ENCODE results near the gene DOHH. TPM values are rescaled to one million over a fixed set of nuclear protein-coding genes. Genes with fewer than 3 reads are reported as not detected.

The DOHH gene
- total RNA-seq, 4 donors from 2014 or later: 16.5 to 30.7 (median 20.3) TPM

DNA sequence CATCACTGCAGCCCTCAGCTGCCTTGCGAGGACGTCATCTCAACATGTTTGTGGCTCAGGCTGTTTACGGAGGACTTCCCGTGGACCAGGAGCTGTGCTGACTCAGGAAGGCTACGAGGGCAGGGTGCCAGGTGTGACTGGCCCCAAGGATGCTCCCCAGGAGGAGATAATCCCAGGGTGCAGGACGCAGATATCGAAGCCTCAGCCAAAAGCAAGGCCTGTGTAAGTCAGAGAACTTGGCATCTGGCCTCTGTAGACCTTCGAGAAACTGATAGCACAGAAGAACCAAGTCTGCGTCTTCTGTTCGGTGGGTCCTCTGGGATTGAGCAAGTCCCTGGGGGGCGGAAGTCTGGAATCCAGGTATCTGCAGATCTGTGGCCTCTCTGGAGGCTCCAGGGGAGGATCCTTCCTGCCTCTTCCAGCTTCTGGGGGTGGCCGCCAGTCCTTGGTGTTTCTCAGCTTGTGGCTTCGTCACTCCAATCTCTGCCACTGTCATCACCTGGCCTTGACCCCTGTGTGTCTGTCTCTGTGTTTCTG lies 2.6 kb upstream of the DOHH start:
- H3K27me3 ChIP-seq: no peaks in the 10 kb centered on the region
- TF ChIP-seq POLR2AphosphoS5 (IDR thresholded peaks at IDR 0.05) (no peak), EP300 (IDR thresholded peaks at IDR 0.05) (no peak), POLR2A (IDR thresholded peaks at IDR 0.05) (no peak), CTCF (IDR thresholded peaks at IDR 0.05) (no peak)
- no peak overlapping the region for H3K27ac ChIP-seq
- 88% methylated on average over 9 of the region's 13 CpGs; no CpG with 5 or more reads in 1 of the 2 donors for WGBS, 2 donors (ENCODE audit: low coverage in 1 of 2)
- peaks cover 0 to 48% (median 21%) of the 10 kb centered on the region in 3 donors for H3K4me1 ChIP-seq
- no peak overlapping the region for H3K4me3 ChIP-seq
- H3K36me3 ChIP-seq: no peaks in the 10 kb centered on the region
- H3K9me3 ChIP-seq: no peaks in the 10 kb centered on the region
- no peak for ATAC-seq

DNA sequence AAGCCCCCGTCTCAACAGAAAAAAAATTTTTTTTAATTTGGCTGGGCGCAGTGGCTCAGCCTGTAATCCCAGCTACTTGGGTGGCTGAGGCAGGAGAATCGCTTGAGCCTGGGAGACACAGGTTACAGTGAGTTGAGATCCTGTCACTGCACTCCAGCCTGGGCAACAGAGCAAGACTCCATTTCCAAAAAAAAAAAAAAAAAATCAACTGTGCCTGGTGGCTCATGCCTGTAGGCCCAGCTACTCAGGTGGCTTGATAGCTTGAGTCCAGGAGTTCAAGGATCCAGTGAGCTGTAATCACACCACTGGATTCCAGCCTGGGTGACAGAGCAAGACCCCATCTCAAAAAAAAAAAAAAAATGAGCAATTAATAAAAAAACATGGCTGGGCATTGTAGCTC lies 1.3 kb upstream of the DOHH start:
- Histone ChIP-seq H3K27me3 (no peaks in the 10 kb centered on the region), H3K27ac (no peak overlapping the region), H3K4me1 (peaks cover 0 to 34% (median 12%) of the 10 kb centered on the region in 3 donors), H3K9me3 (no peaks in the 10 kb centered on the region), H3K36me3 (peaks cover 0 to 9% of the 10 kb centered on the region in 2 donors), H3K4me3 (no peak overlapping the region)
- WGBS, 2 donors (ENCODE audit: low coverage in 1 of 2): 75% methylated on average over 2 of the region's 3 CpGs; no CpG with 5 or more reads in 1 of the 2 donors
- ATAC-seq: no peak
- TF ChIP-seq CTCF (IDR thresholded peaks at IDR 0.05) (no peak), POLR2AphosphoS5 (IDR thresholded peaks at IDR 0.05) (no peak), POLR2A (IDR thresholded peaks at IDR 0.05) (no peak), EP300 (IDR thresholded peaks at IDR 0.05) (no peak)

DNA sequence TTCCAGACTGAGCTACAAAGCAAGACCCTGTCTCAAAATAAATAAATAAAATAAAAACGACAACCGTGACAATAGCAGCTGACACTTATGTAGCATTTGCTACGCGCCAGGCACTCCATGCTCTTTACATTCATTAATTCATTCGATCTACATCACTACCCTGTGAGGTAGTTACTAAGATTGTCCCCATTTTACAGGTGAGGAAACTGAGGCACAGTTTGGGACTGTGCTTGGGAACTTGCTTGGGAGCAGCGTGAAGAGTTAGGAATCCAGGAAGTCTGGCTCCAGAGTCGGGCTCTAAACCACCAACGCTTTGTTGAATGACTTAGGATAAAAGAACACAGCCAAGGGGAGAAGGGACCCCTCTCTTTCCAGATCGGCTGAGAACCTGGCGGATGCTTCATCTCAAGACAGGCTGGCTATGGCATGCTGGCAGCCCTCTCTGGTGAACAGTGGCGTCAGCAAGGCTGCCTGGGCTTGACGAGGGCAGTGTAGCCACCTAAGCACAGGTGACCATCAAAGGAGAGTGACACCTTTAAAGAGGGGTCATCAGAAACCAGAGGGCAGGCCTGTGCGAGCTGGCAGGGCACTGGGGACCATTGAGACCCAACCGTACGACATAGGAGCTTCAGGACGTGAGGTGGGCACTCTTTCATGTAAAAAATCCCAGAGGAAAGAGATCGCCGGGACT lies 591 bp downstream of the DOHH start:
- Histone ChIP-seq H3K9me3 (no peaks in the 10 kb centered on the region), H3K4me3 (peak overlapping the region; percentile 94 to 99), H3K36me3 (peaks cover 0 to 28% of the 10 kb centered on the region in 2 donors), H3K4me1 (peaks cover 0 to 25% (median 7%) of the 10 kb centered on the region in 3 donors), H3K27me3 (no peaks in the 10 kb centered on the region), H3K27ac (peak overlapping the region; percentile 78 to 95 (median 92))
- ATAC-seq: no peak
- TF ChIP-seq POLR2A (IDR thresholded peaks at IDR 0.05): no peak
- no peak for TF ChIP-seq EP300 (IDR thresholded peaks at IDR 0.05)
- TF ChIP-seq CTCF (IDR thresholded peaks at IDR 0.05): no peak
- no peak for TF ChIP-seq POLR2AphosphoS5 (IDR thresholded peaks at IDR 0.05)
- 11 to 22% methylated on average over 6 to 12 of the region's 18 CpGs for WGBS, 2 donors (ENCODE audit: low coverage in 1 of 2)

- Histone ChIP-seq H3K4me3 (no peak overlapping the region), H3K9me3 (no peaks in the 10 kb centered on the region), H3K27me3 (no peaks in the 10 kb centered on the region), H3K36me3 (peaks cover 0 to 47% of the 10 kb centered on the region in 2 donors), H3K4me1 (peaks cover 0 to 25% (median 7%) of the 10 kb centered on the region in 3 donors), H3K27ac (no peak overlapping the region)
- TF ChIP-seq POLR2AphosphoS5 (IDR thresholded peaks at IDR 0.05) (no peak), CTCF (IDR thresholded peaks at IDR 0.05) (no peak), POLR2A (IDR thresholded peaks at IDR 0.05) (no peak), EP300 (IDR thresholded peaks at IDR 0.05) (no peak)
- ATAC-seq: no peak
- WGBS, 2 donors (ENCODE audit: low coverage in 1 of 2): 96 to 98% methylated on average over 4 to 5 of the region's 5 CpGs
Measured at GRCh38 chr19:3497757-3498520, 2.5 kb downstream of the DOHH start.

All from gastroesophageal sphincter (tissue), 4 donors.